H1 (cell line): ENCODE data around the gene SATB2. TPM values are rescaled to one million over a fixed set of nuclear protein-coding genes. Genes with fewer than 3 reads are reported as not detected.

Experiments used
- CHD2 ChIP-seq: IDR thresholded peaks from 2 replicates; pipeline ENCODE4 v1.6.1; 2012; ENCODE audit warnings: low read length, improper control_type of control experiment
- CHD7 ChIP-seq: fragments of 300-600 bp; sonication (generic); IDR thresholded peaks from 2 replicates; pipeline ENCODE4 v1.7.1; 2012; ENCODE audit warnings: low read length, moderate library complexity, mild to moderate bottlenecking, inconsistent platforms; ENCODE audit not compliant: insufficient replicate concordance
- GTF2F1 ChIP-seq: IDR thresholded peaks from 2 replicates; pipeline ENCODE4 v1.6.1; 2012; ENCODE audit warnings: low read depth, low read length, improper control_type of control experiment, borderline replicate concordance
- KDM5A ChIP-seq: fragments of 200-600 bp; IDR thresholded peaks from 2 replicates; pipeline ENCODE4 v1.7.1; 2012; ENCODE audit warnings: mild to moderate bottlenecking, low read length, inconsistent platforms, mixed read lengths
- NRF1 ChIP-seq: IDR thresholded peaks from 2 replicates; pipeline ENCODE4 v1.6.1; 2011; ENCODE audit warnings: mild to moderate bottlenecking, low read depth, low read length, improper control_type of control experiment
- POLR2AphosphoS5 ChIP-seq: IDR thresholded peaks from 2 replicates; pipeline ENCODE4 v1.6.1; 2011; ENCODE audit warnings: low read depth, low read length
- RBBP5 ChIP-seq: IDR thresholded peaks from 2 replicates; pipeline ENCODE4 v1.7.1; 2012; ENCODE audit warnings: low read depth, mild to moderate bottlenecking, inconsistent platforms, low read length, moderate library complexity, borderline replicate concordance
- RFX5 ChIP-seq: IDR thresholded peaks from 2 replicates; pipeline ENCODE4 v1.6.1; 2011; ENCODE audit warnings: low read depth, low read length, improper control_type of control experiment, borderline replicate concordance
- SP2 ChIP-seq: IDR thresholded peaks from 2 replicates; pipeline ENCODE4 v1.6.1; 2012; ENCODE audit warnings: mild to moderate bottlenecking, low read length, inconsistent platforms
- polyA plus RNA-seq, 7 experiments: library from polyadenylated mRNA; depleted of rRNA in 3 of 7; stranded (reverse) in 5 of 7; unstranded in 2 of 7; fragments of >200 nt in 5 of 7; fragments of 200-250 nt in 2 of 7; gene quantifications; 1 replicate in 5 of 7; 2 replicates in 1 of 7; 4 replicates in 1 of 7; pipeline versions ENCODE4 v1.2.1 to v1.2.3, GENCODE V29; 2011 to 2013; ENCODE audit warnings: missing spikeins in 2 of 7, mixed read lengths in 2 of 7
- total RNA-seq: library from RNA; stranded (reverse); fragmentation: NEBNext Ultra II Directional; extraction: Animal tissue kit (Norgen Biotek cat#: 25700); gene quantifications from 2 replicates; pipeline ENCODE4 v1.2.1, GENCODE V29; 2021

Gene SATB2
- total and polyA plus RNA-seq, 2 of the 8 experiments (the other 6 are each of a cell fraction or from before 2014, with no cell fraction given), result 1.3 to 5.7 TPM

DNA sequence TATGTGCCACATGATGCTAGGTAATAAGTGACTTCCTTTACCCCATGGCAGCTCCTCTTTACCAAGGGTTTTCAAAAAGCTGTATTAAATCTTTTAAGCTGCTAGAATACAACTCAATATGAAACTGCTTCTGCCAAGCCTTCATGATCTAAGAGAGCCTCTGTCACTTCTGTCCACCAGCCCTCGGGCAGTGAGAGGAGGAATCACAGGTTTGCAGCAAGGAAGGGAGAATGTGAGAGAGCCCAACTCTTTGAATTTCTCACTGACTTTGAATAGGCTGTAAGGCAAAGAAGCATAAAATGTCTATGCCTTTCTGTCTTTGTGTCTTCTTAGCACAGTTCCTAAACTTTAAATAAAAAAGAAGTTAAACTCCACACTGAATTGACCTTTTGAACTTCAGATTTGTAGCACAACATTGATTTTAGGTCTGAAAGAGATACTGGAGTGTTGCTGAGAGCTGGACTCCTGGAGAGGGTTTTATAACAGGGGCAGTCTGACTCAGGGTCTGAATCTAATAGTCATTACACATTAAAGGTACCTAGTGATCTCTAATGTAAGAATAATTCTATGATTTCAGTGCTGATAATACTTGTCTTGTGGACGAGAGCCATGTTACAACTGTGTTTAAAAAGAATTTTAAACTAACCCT, 48.1 kb upstream of the SATB2 start (continued):
- TF ChIP-seq CHD7 (no peak), NRF1 (no peak), KDM5A (no peak), SP2 (no peak), GTF2F1 (no peak), RBBP5 (no peak), CHD2 (no peak), POLR2AphosphoS5 (no peak), RFX5 (no peak)
